ENCODE measurements around the gene SLC8A1. TPM values are rescaled to one million over a fixed set of nuclear protein-coding genes. Genes with fewer than 3 reads are reported as not detected.

SLC8A1 gene
- total and polyA plus RNA-seq, 10 of the 15 experiments (the other 5 are each of a cell fraction or from before 2014, with no cell fraction given) = under 0.01 to 1.2 (median 0.01) TPM; not detected in 3

DNA sequence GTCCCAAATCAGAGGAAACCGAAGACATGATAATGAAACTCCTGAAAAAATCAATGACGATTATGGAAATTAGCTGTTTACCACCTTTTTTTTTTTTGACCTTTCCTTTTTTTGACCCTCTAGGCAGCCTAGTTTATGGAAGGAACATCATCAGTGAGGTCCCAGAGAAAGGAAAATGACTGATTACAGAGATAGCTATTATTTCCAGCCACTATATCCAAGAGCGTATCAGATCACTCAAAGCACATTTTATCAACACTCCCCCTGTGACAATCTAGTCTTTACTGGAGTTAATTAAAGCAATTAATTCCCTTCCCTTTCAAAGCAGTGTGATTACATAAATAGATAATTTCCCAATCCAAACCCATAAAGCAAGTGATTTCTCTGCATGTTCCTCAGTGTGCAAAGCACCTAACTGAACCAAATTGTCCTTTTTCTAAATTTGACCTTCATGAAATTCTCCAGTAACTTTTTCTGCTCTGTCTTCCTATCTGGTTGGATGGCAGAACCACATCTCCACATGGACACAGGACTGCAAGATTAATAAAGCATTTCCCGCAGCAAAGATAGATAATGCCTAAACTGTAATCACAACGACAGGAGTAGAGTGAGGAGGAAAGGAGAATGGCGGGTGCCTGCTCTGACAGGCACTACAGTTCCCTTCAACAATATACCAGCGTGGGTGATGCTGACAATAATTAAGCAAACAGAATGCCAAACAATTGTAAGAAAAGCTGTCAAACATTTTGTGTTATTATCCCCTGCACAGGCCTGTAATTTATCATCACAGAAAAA is 194.4 kb downstream of the SLC8A1 start (continued):
- TF ChIP-seq, protein P1, sequence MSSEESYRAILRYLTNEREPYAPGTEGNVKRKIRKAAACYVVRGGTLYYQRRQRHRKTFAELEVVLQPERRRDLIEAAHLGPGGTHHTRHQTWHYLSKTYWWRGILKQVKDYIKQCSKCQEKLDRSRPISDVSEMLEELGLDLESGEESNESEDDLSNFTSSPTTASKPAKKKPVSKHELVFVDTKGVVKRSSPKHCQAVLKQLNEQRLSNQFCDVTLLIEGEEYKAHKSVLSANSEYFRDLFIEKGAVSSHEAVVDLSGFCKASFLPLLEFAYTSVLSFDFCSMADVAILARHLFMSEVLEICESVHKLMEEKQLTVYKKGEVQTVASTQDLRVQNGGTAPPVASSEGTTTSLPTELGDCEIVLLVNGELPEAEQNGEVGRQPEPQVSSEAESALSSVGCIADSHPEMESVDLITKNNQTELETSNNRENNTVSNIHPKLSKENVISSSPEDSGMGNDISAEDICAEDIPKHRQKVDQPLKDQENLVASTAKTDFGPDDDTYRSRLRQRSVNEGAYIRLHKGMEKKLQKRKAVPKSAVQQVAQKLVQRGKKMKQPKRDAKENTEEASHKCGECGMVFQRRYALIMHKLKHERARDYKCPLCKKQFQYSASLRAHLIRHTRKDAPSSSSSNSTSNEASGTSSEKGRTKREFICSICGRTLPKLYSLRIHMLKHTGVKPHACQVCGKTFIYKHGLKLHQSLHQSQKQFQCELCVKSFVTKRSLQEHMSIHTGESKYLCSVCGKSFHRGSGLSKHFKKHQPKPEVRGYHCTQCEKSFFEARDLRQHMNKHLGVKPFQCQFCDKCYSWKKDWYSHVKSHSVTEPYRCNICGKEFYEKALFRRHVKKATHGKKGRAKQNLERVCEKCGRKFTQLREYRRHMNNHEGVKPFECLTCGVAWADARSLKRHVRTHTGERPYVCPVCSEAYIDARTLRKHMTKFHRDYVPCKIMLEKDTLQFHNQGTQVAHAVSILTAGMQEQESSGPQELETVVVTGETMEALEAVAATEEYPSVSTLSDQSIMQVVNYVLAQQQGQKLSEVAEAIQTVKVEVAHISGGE (CRISPR knock-in tag; IDR thresholded peaks at IDR 0.05) = no peak
- TF ChIP-seq SPI1 (IDR thresholded peaks at IDR 0.05; ENCODE audit: borderline replicate concordance, insufficient read depth, low read depth, low read length) = no peak
- TF ChIP-seq, protein P2, sequence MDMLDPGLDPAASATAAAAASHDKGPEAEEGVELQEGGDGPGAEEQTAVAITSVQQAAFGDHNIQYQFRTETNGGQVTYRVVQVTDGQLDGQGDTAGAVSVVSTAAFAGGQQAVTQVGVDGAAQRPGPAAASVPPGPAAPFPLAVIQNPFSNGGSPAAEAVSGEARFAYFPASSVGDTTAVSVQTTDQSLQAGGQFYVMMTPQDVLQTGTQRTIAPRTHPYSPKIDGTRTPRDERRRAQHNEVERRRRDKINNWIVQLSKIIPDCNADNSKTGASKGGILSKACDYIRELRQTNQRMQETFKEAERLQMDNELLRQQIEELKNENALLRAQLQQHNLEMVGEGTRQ (IDR thresholded peaks at IDR 0.05; ENCODE audit: borderline replicate concordance, low read depth, low read length) = no peak
- no peak for TF ChIP-seq KDM1A (IDR thresholded peaks at IDR 0.05; ENCODE audit: borderline replicate concordance)
- TF ChIP-seq NRF1 (conservative IDR thresholded peaks at IDR 0.05; ENCODE audit: low read depth, low read length) = no peak
- TF ChIP-seq ZBTB33 (IDR thresholded peaks at IDR 0.05) = no peak
- TF ChIP-seq NFIC (IDR thresholded peaks at IDR 0.05; ENCODE audit: low read depth, low read length) = no peak
- no peak for TF ChIP-seq ZNF592 (IDR thresholded peaks at IDR 0.05)
- no peak for TF ChIP-seq MEF2B (IDR thresholded peaks at IDR 0.05; ENCODE audit: partially characterized antibody, poor library complexity, severe bottlenecking)
- no peak for TF ChIP-seq IKZF2 (IDR thresholded peaks at IDR 0.05)
- no peak for TF ChIP-seq SKIL (IDR thresholded peaks at IDR 0.05; ENCODE audit: low read depth, poor library complexity, severe bottlenecking)

All from GM12878 (cell line).